ENCODE results near the gene JAKMIP2. TPM values are rescaled to one million over a fixed set of nuclear protein-coding genes. Genes with fewer than 3 reads are reported as not detected.
"Not testable (repeated sequence)": the region's sequence is repeated elsewhere in the genome, so short reads cannot be mapped to it uniquely, and the experiment has no call there.

The JAKMIP2 gene
- total and polyA plus RNA-seq, 7 donors = 0.01 to 0.08 (median 0.06) TPM; not detected in 2

DNA sequence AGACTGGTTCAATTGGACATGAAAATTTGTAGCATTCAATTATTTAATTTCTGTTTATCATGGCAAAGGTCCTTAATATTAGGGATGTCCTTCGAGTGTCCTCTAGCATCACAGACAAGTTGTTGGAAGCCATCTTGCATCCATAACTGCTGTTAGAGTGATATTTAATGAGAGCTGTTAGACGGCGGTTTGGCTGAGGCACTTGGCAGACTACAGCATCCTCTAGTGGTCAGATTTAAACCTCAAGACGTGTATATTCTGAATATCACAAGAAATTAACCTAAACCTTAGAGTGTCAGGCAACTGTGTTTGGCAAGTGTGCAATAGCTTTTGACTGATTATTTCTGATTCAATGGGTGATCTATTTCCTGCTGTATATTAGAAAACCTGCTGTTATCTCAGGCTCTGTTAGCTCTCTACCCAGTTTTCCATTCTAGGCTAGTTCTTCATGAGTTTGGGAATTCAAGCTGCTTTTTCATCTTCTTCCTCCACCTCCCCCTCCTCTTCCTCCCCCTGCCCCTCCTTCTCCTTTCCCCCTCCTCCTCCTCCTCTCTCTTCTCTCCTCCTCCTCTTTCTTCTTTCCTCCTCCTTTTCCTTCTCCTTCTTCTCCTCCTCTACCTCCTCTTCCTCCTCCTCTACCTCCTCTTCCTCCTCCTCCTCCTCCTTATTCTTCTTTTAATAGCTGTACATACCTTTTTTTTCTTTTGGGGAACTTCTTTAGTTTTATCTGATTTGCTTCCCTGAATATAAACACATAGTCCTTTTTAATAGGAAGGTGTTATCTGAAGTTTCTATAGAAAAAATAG lies 40.4 kb upstream of the JAKMIP2 start:
- Histone ChIP-seq H3K9me3 (no peaks in the 10 kb centered on the region), H3K27ac (no peak overlapping the region), H3K4me1 (no peaks in the 10 kb centered on the region), H3K36me3 (ENCODE audit: insufficient read depth in 1 of 2, low read depth in 1 of 2) (no peaks in the 10 kb centered on the region), H3K4me3 (no peak overlapping the region), H3K27me3 (ENCODE audit: insufficient read depth in 3 of 3, low read length in 2 of 3) (no peaks in the 10 kb centered on the region)
- intact Hi-C loops (cut with DNase I) = loop anchor here (2.0 to 5.0 kb wide), 2 partner anchors 196 kb away; no protein-coding TSS in a partner anchor
- WGBS, 3 donors = 8 to 13% (median 11%) methylated on average over 4 of the region's 4 CpGs
- ATAC-seq (peak in 2 of 4 donors; percentile 43 to 66), DNase-seq (no peak)
- TF ChIP-seq, protein P1, sequence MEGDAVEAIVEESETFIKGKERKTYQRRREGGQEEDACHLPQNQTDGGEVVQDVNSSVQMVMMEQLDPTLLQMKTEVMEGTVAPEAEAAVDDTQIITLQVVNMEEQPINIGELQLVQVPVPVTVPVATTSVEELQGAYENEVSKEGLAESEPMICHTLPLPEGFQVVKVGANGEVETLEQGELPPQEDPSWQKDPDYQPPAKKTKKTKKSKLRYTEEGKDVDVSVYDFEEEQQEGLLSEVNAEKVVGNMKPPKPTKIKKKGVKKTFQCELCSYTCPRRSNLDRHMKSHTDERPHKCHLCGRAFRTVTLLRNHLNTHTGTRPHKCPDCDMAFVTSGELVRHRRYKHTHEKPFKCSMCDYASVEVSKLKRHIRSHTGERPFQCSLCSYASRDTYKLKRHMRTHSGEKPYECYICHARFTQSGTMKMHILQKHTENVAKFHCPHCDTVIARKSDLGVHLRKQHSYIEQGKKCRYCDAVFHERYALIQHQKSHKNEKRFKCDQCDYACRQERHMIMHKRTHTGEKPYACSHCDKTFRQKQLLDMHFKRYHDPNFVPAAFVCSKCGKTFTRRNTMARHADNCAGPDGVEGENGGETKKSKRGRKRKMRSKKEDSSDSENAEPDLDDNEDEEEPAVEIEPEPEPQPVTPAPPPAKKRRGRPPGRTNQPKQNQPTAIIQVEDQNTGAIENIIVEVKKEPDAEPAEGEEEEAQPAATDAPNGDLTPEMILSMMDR (IDR thresholded peaks at IDR 0.05) = peak; percentile 58

DNA sequence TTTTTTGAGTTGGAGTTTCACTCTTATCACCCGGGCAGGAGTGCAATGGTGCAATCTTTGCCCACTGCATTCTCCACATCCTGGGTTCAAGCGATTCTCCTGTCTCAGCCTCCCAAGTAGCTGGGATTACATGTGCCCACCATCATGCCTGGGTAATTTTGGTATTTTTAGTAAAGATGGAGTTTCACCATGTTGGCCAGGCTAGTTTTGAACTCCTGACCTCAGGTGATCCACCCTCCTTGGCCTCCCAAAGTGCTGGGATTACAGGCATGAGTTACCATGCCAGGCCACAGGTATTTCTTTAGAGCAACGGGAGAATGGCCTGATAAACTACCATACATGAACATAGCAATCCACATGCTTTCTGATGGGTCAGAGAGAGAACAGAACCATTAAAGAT lies 39.7 kb upstream of the JAKMIP2 start:
- not testable (repeated sequence) for DNase-seq; H3K27ac ChIP-seq; H3K4me1 ChIP-seq; H3K9me3 ChIP-seq; H3K4me3 ChIP-seq; ATAC-seq; H3K27me3 ChIP-seq (ENCODE audit: insufficient read depth in 3 of 3, low read length in 2 of 3); H3K36me3 ChIP-seq (ENCODE audit: insufficient read depth in 1 of 2, low read depth in 1 of 2)
- intact Hi-C loops (cut with DNase I) = loop anchor here (2.0 to 5.0 kb wide), 2 partner anchors 195 kb away; no protein-coding TSS in a partner anchor
- 91 to 97% (median 93%) methylated on average over 3 of the region's 3 CpGs for WGBS, 3 donors

DNA sequence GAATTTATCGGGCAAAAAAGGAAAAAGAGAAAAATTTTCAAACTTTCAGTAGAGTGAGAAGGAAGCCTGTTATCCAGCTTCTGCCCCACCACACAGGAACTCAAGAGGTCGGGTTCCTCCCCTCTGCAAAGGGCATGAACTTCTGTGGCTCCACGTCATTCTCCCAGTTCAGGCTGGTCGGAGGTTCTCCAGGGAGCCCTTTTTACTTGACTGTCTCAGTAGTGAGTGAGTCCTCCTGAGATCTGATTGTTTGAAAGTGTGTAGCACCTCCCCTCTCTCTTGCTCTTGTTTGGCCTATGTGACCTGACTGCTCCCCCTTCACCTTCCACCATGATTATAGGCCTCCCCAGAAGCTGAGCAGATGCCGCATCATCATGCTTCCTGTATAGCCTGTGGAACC lies 39.2 kb upstream of the JAKMIP2 start:
- TF ChIP-seq, protein P1 (IDR thresholded peaks at IDR 0.05) = no peak
- intact Hi-C loops (cut with DNase I) = loop anchor here (2.0 to 5.0 kb wide), 2 partner anchors 194 to 195 kb away; no protein-coding TSS in a partner anchor

DNA sequence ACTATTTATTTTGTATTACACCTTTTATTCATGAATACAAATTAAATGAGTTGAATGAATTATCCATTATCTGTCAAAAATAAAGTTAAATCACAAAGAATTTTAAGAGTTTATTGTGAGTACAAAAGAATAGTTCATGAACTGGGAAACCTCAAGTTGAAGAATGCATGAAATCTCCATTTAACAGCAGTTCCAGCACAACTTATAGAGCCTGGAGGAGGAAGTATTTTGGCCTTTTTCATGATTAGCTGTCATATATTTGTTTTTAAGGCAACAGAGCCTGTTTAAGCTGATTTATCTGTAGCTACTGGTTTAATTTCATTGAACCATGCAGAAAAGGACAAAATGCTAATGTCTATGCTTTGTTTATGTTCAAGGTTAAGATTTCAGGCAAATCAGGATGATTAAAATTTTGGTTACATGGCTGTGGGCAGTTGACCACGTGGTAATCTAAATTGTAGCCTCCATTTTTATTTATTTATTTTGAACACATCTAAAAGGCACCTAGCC lies 36.8 kb upstream of the JAKMIP2 start:
- H3K4me3 ChIP-seq = no peak overlapping the region
- no peak overlapping the region for H3K27ac ChIP-seq
- intact Hi-C loops (cut with DNase I) = no loop called here
- DNase-seq (no peak), ATAC-seq (no peak)
- TF ChIP-seq, protein P1 (IDR thresholded peaks at IDR 0.05) = no peak
- H3K36me3 ChIP-seq (ENCODE audit: insufficient read depth in 1 of 2, low read depth in 1 of 2) = no peaks in the 10 kb centered on the region
- no peaks in the 10 kb centered on the region for H3K4me1 ChIP-seq
- WGBS, 3 donors = 18 to 31% (median 18%) methylated on average over 1 of the region's 1 CpG
- no peaks in the 10 kb centered on the region for H3K27me3 ChIP-seq (ENCODE audit: insufficient read depth in 3 of 3, low read length in 2 of 3)
- H3K9me3 ChIP-seq = no peaks in the 10 kb centered on the region

More for the DNA sequence above, 39.2 kb upstream of the JAKMIP2 start:
- 91% methylated on average over 5 of the region's 5 CpGs for WGBS, 3 donors
- Histone ChIP-seq H3K27me3 (ENCODE audit: insufficient read depth in 3 of 3, low read length in 2 of 3) (no peaks in the 10 kb centered on the region), H3K4me3 (no peak overlapping the region), H3K9me3 (no peaks in the 10 kb centered on the region), H3K36me3 (ENCODE audit: insufficient read depth in 1 of 2, low read depth in 1 of 2) (no peaks in the 10 kb centered on the region), H3K4me1 (no peaks in the 10 kb centered on the region), H3K27ac (no peak overlapping the region)
- DNase-seq (no peak), ATAC-seq (no peak)

DNA sequence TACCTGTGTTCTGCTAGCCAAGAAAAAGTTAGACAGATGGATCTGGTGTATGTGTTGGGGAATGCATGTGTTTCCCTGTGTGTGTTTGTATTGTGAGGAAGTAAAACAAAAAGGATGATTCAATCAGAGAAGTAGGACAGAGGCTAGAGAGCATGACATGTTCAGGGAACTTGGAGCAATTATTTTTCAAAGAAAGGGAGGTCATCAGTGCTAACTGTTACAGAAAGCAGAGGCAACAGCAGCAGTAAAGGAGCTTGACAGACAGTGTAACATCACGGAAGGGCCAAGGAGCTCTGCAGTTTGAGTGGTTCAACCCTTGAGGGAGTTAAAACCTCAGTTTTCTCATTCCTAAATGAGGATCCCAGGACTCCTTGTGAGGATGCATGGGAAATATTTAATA lies 35.8 kb upstream of the JAKMIP2 start:
- WGBS, 3 donors = 33 to 45% (median 44%) methylated on average over 1 of the region's 1 CpG

More for the DNA sequence above, 35.8 kb upstream of the JAKMIP2 start:
- Histone ChIP-seq H3K9me3 (no peaks in the 10 kb centered on the region), H3K4me1 (no peaks in the 10 kb centered on the region), H3K27ac (no peak overlapping the region), H3K36me3 (ENCODE audit: insufficient read depth in 1 of 2, low read depth in 1 of 2) (no peaks in the 10 kb centered on the region), H3K27me3 (ENCODE audit: insufficient read depth in 3 of 3, low read length in 2 of 3) (no peaks in the 10 kb centered on the region), H3K4me3 (no peak overlapping the region)
- DNase-seq (no peak), ATAC-seq (no peak)
- TF ChIP-seq, protein P1 (IDR thresholded peaks at IDR 0.05) = no peak
- intact Hi-C loops (cut with DNase I) = no loop called here

All from psoas muscle (tissue), 8 donors.